Natural killer cell (primary cell): Measurements from ENCODE around the gene DNA2. TPM values are rescaled to one million over a fixed set of nuclear protein-coding genes. Genes with fewer than 3 reads are reported as not detected.
A peak's percentile ranks its signal among the peaks of the same experiment; 100 is the strongest.
"Not testable (repeated sequence)": the region's sequence is repeated elsewhere in the genome, so short reads cannot be mapped to it uniquely, and the experiment has no call there.

Experiments used
- ATAC-seq, 3 donors: fragments of 150-1000 bp in 2 of 3; fragments of 200-7000 bp in 1 of 3; cut with Tn5 transposase; 1 replicate in 1 of 3; 2 replicates in 2 of 3; pipeline ENCODE4 v1.10.0; 2021; ENCODE audit warnings: mild to moderate bottlenecking in 2 of 3, moderate library complexity in 2 of 3
- DNase-seq, 2 donors: peaks; one replicate each; pipeline versions ENCODE4 v3.0.0 to v3.0.0-alpha.2; 2013 to 2021; ENCODE audit warnings: mixed read lengths in 1 of 2
- H3K27ac ChIP-seq: one replicate; pipeline ENCODE4 v1.5.1; 2013; ENCODE audit warnings: mild to moderate bottlenecking, low read length
- H3K27me3 ChIP-seq: one replicate; pipeline ENCODE4 v1.6.1; 2013; ENCODE audit warnings: low read length; ENCODE audit not compliant: control insufficient read depth, insufficient read depth
- H3K36me3 ChIP-seq: one replicate; pipeline ENCODE4 v1.6.1; 2013; ENCODE audit warnings: low read length; ENCODE audit not compliant: control insufficient read depth, insufficient read depth
- H3K4me1 ChIP-seq: one replicate; pipeline ENCODE4 v1.6.1; 2013; ENCODE audit warnings: low read length; ENCODE audit not compliant: control insufficient read depth, insufficient read depth
- H3K4me3 ChIP-seq: one replicate; pipeline ENCODE4 v1.5.1; 2013; ENCODE audit warnings: low read length
- H3K9me3 ChIP-seq: one replicate; pipeline ENCODE4 v1.6.1; 2013; ENCODE audit warnings: low read length; ENCODE audit not compliant: control insufficient read depth, insufficient read depth
- H3K27ac Mint-ChIP-seq, 2 donors: one replicate each; pipeline ENCODE4 v1.8.0; 2022; ENCODE audit warnings: mild to moderate bottlenecking in 2 of 2, mixed read lengths in 2 of 2, moderate library complexity in 1 of 2
- H3K27me3 Mint-ChIP-seq, 2 donors: one replicate each; pipeline ENCODE4 v1.8.0; 2022; ENCODE audit warnings: low read depth in 2 of 2, mixed read lengths in 2 of 2
- H3K36me3 Mint-ChIP-seq: one replicate; pipeline ENCODE4 v1.8.0; 2022; ENCODE audit warnings: mixed read lengths
- H3K4me1 Mint-ChIP-seq, 2 donors: one replicate each; pipeline ENCODE4 v1.8.0; 2022; ENCODE audit warnings: mixed read lengths in 2 of 2
- H3K4me3 Mint-ChIP-seq: one replicate; pipeline ENCODE4 v1.8.0; 2022; ENCODE audit warnings: mild to moderate bottlenecking, moderate library complexity, mixed read lengths
- H3K9me3 Mint-ChIP-seq, 2 donors: one replicate each; pipeline ENCODE4 v1.8.0; 2022; ENCODE audit warnings: mixed read lengths in 2 of 2
- WGBS: methylation state at CpG from one replicate; pipeline ENCODE4 v1.1.7; 2013; ENCODE audit warnings: missing lambda C conversion rate; ENCODE audit not compliant: insufficient coverage; 5-methylcytosine and 5-hydroxymethylcytosine counted together
- intact Hi-C: fragments of 100-400 bp; cut with micrococcal nuclease; formaldehyde crosslinking; loops from one replicate; pipeline ENCODE4 v1.14.2; 2022
- total RNA-seq, 4 donors: library from RNA; stranded (reverse); fragments of 120-200 nt in 1 of 4; gene quantifications; one replicate each; pipeline versions ENCODE4 v1.2.3 to v1.2.4, GENCODE V29; 2013 to 2022
- TF ChIP-seq, protein P1 (sequence below): fragments of 200-600 bp; IDR thresholded peaks from one replicate; pipeline ENCODE4 v1.8.0; 2022; ENCODE audit warnings: antibody characterized with exemption

The DNA2 gene
- total RNA-seq: 1 to 10 TPM; 7.7 to 9.9 (median 8.6) TPM
- total RNA-seq (2013): 7.1 TPM

DNA sequence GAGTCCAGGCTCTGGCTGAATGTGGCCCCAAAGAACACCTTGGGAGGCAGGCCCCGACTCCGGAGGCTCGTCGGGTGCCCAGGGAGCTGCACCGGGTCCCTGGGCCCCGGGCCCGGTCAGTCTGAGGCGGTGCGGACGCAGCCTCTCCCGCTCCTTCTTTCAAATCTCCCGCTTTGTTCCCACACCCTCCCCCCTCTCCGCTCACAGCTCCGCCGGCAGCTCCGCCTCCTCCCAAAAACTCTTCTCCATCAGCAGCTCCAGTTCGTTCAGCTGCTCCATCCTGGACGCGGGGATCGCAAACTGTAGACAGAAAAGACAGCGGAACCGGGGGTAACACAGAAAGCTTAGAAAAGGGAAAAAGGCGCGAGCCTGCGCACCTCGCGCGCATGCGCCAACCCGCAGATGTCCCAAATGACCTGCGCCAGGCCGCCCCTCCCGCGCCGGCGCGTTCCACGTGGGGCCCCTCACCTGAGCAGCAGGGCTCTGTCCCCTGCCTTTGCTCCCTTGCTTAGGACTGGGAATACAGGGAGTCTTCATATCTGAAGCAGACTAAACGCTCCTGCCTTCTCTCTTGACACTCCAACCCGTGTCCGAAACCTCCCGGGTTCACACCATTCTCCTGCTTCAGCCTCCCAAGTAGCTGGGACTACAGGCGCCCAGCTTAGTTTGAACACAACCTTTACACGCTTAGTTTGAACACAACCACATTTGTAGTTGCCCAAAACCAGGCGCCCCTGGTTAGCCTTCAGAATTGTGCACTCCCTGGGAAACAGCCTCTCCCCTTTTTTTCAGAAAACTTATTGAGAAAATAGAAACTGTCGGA is at the start of gene DNA2:
DNA2 (minus strand) TSS at position 388 of the 823 bp plus-strand sequence; CDS start at position 279, 109 bp downstream.
- Mint-ChIP-seq H3K4me1 (peaks cover 16 to 19% of the 10 kb centered on the region in 2 donors), H3K27ac (peak within 1 kb of the TSS; percentile 68 to 87), H3K4me3 (peak within 1 kb of the TSS; percentile 98), H3K36me3 (no peaks in the 10 kb centered on the region), H3K27me3 (no peaks in the 10 kb centered on the region), H3K9me3 (no peaks in the 10 kb centered on the region)
- H3K4me3 ChIP-seq: peak within 1 kb of the TSS; percentile 78
- WGBS: 4% methylated on average over 46 of the region's 46 CpGs
- peak; percentile 60 to 85 for DNase-seq
- H3K36me3 ChIP-seq: no peaks in the 10 kb centered on the region
- TF ChIP-seq, protein P1, sequence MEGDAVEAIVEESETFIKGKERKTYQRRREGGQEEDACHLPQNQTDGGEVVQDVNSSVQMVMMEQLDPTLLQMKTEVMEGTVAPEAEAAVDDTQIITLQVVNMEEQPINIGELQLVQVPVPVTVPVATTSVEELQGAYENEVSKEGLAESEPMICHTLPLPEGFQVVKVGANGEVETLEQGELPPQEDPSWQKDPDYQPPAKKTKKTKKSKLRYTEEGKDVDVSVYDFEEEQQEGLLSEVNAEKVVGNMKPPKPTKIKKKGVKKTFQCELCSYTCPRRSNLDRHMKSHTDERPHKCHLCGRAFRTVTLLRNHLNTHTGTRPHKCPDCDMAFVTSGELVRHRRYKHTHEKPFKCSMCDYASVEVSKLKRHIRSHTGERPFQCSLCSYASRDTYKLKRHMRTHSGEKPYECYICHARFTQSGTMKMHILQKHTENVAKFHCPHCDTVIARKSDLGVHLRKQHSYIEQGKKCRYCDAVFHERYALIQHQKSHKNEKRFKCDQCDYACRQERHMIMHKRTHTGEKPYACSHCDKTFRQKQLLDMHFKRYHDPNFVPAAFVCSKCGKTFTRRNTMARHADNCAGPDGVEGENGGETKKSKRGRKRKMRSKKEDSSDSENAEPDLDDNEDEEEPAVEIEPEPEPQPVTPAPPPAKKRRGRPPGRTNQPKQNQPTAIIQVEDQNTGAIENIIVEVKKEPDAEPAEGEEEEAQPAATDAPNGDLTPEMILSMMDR: no peak
- H3K27me3 ChIP-seq: no peaks in the 10 kb centered on the region
- H3K4me1 ChIP-seq: peaks cover 7% of the 10 kb centered on the region
- ATAC-seq: peak; percentile 74 to 87 (median 85)
- intact Hi-C loops: no loop called here
- H3K27ac ChIP-seq: no peak within 1 kb of the TSS
- no peaks in the 10 kb centered on the region for H3K9me3 ChIP-seq

DNA sequence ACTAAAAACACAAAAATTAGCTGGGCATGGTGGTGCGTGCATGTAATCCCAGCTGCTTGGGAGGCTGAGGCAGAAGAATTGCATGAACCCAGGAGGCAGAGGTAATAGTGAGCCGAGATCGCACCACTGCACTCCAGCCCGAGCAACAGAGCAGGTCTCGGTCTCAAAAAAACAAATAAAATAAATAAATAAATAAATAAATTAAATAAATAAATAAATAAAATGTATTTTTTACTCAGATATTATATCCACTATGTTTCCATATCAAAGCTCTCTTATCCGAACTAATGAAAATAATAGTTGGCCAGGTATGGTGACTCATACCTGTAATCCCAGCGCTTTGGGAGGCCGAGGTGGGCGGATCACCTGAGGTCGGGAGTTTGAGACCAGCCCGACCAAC is 46.8 kb upstream of the DNA2 start:
- not testable (repeated sequence) for H3K9me3 Mint-ChIP-seq, DNase-seq

GRCh38 chr10:68517188-68517587 is 45.4 kb upstream of the DNA2 start:
- Mint-ChIP-seq H3K4me1 (no peaks in the 10 kb centered on the region), H3K9me3 (no peaks in the 10 kb centered on the region), H3K4me3 (no peak overlapping the region), H3K27me3 (no peaks in the 10 kb centered on the region), H3K27ac (no peak overlapping the region), H3K36me3 (no peaks in the 10 kb centered on the region)
- Histone ChIP-seq H3K4me1 (no peaks in the 10 kb centered on the region), H3K27me3 (no peaks in the 10 kb centered on the region), H3K27ac (no peak overlapping the region), H3K9me3 (no peaks in the 10 kb centered on the region), H3K4me3 (no peak overlapping the region), H3K36me3 (peaks cover 12% of the 10 kb centered on the region)
- 100% methylated on average over 3 of the region's 5 CpGs for WGBS
- intact Hi-C loops: no loop called here
- DNase-seq (no peak), ATAC-seq (no peak)
- TF ChIP-seq, protein P1: no peak

More for the DNA sequence above, 46.8 kb upstream of the DNA2 start:
- ATAC-seq, H3K4me3 ChIP-seq, H3K9me3 ChIP-seq, H3K4me1 Mint-ChIP-seq, H3K36me3 Mint-ChIP-seq, H3K27ac Mint-ChIP-seq, intact Hi-C loops, H3K27me3 Mint-ChIP-seq, H3K27ac ChIP-seq, H3K4me1 ChIP-seq, H3K27me3 ChIP-seq, H3K4me3 Mint-ChIP-seq: not testable (repeated sequence)
- H3K36me3 ChIP-seq: peaks cover 14% of the 10 kb centered on the region
- WGBS: 93% methylated on average over 8 of the region's 11 CpGs

GRCh38 chr10:68516766-68517165 is 45.0 kb upstream of the DNA2 start:
- no peak overlapping the region for H3K4me3 Mint-ChIP-seq
- no peaks in the 10 kb centered on the region for H3K9me3 ChIP-seq
- WGBS: 69% methylated on average over 4 of the region's 4 CpGs
- H3K9me3 Mint-ChIP-seq: no peaks in the 10 kb centered on the region
- H3K27me3 Mint-ChIP-seq: no peaks in the 10 kb centered on the region
- peaks cover 9% of the 10 kb centered on the region for H3K36me3 ChIP-seq
- H3K4me3 ChIP-seq: no peak overlapping the region
- no peak overlapping the region for H3K27ac Mint-ChIP-seq
- H3K27ac ChIP-seq: no peak overlapping the region
- H3K4me1 ChIP-seq: no peaks in the 10 kb centered on the region
- H3K4me1 Mint-ChIP-seq: no peaks in the 10 kb centered on the region
- no peaks in the 10 kb centered on the region for H3K36me3 Mint-ChIP-seq
- TF ChIP-seq, protein P1: no peak
- no peak for DNase-seq
- H3K27me3 ChIP-seq: no peaks in the 10 kb centered on the region
- no peak for ATAC-seq
- intact Hi-C loops: no loop called here

- H3K27me3 ChIP-seq, H3K4me3 ChIP-seq, H3K9me3 Mint-ChIP-seq, intact Hi-C loops, H3K4me1 Mint-ChIP-seq, H3K4me3 Mint-ChIP-seq, H3K27me3 Mint-ChIP-seq, H3K36me3 Mint-ChIP-seq, H3K9me3 ChIP-seq, H3K27ac Mint-ChIP-seq, H3K27ac ChIP-seq, ATAC-seq, H3K36me3 ChIP-seq, H3K4me1 ChIP-seq, DNase-seq: not testable (repeated sequence)
- 100% methylated on average over 2 of the region's 2 CpGs for WGBS
Observed at GRCh38 chr10:68516216-68516615, 44.4 kb upstream of the DNA2 start.
